ENCODE measurements around the gene GPS1. TPM values are rescaled to one million over a fixed set of nuclear protein-coding genes. Genes with fewer than 3 reads are reported as not detected.

The GPS1 gene
- total RNA-seq, 1 donor from 2014 or later = 105 TPM

DNA sequence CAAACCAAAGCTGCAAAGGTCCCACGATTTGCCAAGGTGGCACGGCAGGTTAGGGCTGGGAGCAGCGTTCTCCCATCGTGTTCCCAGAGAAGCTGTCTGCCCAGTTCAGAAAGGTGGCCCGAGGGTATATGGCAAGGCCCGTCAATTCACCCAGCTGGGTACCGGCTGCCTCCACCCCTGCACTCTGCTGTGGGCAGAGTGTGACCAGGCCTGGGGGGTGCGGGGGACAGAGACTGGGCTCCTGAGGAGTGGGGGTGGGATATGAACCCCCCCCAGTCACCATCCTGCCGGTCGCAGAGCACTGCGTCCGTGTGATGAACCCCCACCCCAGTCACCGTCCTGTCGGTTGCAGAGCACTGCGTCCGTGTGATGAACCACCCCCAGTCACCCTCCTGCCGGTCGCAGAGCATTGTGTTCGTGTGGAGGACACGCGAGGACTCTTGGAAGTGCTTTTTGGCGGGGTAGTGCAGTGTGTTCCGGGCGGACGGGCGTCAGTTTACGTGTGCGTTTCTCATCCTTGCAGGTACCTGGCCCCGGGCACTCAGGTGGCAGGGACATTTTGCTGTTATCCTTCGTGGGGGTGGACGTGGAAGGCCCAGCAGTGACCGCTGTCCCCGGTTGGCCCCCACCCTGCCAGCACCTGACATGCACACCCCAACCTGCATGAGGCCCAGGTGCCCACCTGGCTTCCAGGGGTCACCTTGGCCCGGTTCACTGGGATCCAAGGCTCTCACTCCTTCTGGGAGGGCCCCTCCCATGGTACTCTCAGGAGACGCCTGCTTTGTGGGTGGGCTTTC, 49.0 kb downstream of the GPS1 start:
- TF ChIP-seq, protein P1, sequence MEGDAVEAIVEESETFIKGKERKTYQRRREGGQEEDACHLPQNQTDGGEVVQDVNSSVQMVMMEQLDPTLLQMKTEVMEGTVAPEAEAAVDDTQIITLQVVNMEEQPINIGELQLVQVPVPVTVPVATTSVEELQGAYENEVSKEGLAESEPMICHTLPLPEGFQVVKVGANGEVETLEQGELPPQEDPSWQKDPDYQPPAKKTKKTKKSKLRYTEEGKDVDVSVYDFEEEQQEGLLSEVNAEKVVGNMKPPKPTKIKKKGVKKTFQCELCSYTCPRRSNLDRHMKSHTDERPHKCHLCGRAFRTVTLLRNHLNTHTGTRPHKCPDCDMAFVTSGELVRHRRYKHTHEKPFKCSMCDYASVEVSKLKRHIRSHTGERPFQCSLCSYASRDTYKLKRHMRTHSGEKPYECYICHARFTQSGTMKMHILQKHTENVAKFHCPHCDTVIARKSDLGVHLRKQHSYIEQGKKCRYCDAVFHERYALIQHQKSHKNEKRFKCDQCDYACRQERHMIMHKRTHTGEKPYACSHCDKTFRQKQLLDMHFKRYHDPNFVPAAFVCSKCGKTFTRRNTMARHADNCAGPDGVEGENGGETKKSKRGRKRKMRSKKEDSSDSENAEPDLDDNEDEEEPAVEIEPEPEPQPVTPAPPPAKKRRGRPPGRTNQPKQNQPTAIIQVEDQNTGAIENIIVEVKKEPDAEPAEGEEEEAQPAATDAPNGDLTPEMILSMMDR (IDR thresholded peaks at IDR 0.05; ENCODE audit: unreplicated experiment) = no peak
- H3K36me3 Mint-ChIP-seq = no peaks in the 10 kb centered on the region
- no peaks in the 10 kb centered on the region for H3K9me3 Mint-ChIP-seq
- no peak for DNase-seq (ENCODE audit: low spot score in 2 of 2, unreplicated experiment in 2 of 2)
- H3K27ac Mint-ChIP-seq = peak overlapping the region; percentile 78
- H3K27me3 Mint-ChIP-seq (ENCODE audit: low read depth) = no peaks in the 10 kb centered on the region
- H3K4me3 Mint-ChIP-seq = peak overlapping the region; percentile 22
- H3K4me1 Mint-ChIP-seq = peaks cover 40% of the 10 kb centered on the region

DNA sequence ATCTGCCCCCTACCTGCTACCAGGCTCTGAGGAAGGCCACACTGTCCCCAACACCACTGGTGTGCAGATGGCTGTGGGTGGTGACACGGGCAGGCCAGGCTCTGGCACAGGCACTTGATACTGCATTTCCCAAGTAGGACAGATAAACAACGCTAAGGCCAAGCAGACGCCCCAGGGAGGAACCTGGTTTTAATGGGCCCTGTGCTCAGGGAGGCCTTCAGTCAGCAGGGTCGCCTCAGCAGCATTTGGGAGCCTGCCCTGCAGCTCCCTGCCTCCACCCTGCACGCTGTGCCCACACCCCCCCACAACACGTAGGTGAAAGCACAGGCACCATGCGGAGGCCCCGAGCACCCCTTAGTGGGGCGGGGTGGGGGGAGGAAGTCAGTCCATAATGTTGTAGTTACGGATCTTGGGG, 49.6 kb downstream of the GPS1 start:
- peak overlapping the region; percentile 22 for H3K4me3 Mint-ChIP-seq
- H3K4me1 Mint-ChIP-seq = peaks cover 39% of the 10 kb centered on the region
- no peaks in the 10 kb centered on the region for H3K27me3 Mint-ChIP-seq (ENCODE audit: low read depth)
- no peak for DNase-seq (ENCODE audit: low spot score in 2 of 2, unreplicated experiment in 2 of 2)
- H3K36me3 Mint-ChIP-seq = no peaks in the 10 kb centered on the region
- TF ChIP-seq, protein P1 (IDR thresholded peaks at IDR 0.05; ENCODE audit: unreplicated experiment) = no peak
- peak overlapping the region; percentile 78 for H3K27ac Mint-ChIP-seq
- no peaks in the 10 kb centered on the region for H3K9me3 Mint-ChIP-seq

GRCh38 chr17:82101767-82102679, 50.3 kb downstream of the GPS1 start:
- peak overlapping the region; percentile 9 for H3K27ac Mint-ChIP-seq
- H3K9me3 Mint-ChIP-seq = no peaks in the 10 kb centered on the region
- TF ChIP-seq, protein P1 (IDR thresholded peaks at IDR 0.05; ENCODE audit: unreplicated experiment) = no peak

DNA sequence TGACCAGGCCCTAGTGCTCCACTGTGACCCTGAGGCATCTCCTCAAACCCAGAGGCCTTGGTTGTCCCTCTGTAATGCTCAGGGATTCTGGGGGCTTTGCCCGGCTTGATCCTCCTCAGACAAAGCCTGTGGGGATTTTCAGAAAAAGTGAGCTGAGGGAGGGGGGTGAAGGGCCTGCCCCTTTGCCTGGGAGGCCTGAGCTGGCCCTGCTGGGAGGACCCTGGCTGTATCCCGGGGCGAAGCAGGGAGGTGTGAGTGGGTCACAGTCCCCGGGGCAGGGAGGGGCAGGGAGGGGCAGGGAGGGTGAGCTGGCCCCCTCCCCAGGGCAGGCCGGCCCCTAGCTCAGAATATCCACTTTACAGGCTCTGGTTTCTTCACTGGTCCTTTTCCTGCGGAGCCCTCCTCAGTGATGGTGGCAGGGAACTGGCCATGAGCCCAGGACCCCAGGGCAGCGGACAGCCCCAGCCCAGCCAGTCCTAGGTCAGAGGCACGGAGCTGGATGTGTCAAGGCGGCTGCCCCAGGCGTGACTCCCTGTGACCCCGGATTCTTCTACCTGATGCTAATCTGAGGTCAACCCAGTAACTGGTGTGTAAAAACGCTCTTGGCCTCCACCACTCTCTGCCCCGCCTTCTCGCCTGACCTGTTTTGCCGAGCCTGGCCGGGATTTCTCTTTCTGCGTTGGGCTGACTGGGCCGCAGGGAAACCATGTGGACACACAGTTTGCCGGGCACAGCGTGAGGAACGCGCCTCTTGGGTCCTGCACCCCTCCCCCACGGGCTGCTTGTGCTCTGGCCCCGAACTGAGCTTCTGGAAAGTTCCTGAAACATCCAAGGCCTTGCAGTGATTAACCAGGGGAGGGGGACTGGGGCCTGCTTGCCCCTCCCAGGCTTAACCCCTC, 52.1 kb downstream of the GPS1 start:
- peak overlapping the region; percentile 91 for H3K27ac Mint-ChIP-seq
- peaks cover 4% of the 10 kb centered on the region for H3K36me3 Mint-ChIP-seq
- no peaks in the 10 kb centered on the region for H3K27me3 Mint-ChIP-seq (ENCODE audit: low read depth)
- H3K4me3 Mint-ChIP-seq = peak overlapping the region; percentile 20
- no peak for DNase-seq (ENCODE audit: low spot score in 2 of 2, unreplicated experiment in 2 of 2)
- H3K4me1 Mint-ChIP-seq = peaks cover 47% of the 10 kb centered on the region
- TF ChIP-seq, protein P1 (IDR thresholded peaks at IDR 0.05; ENCODE audit: unreplicated experiment) = no peak
- no peaks in the 10 kb centered on the region for H3K9me3 Mint-ChIP-seq

More at GRCh38 chr17:82101767-82102679, 50.3 kb downstream of the GPS1 start:
- H3K27me3 Mint-ChIP-seq (ENCODE audit: low read depth) = no peaks in the 10 kb centered on the region
- DNase-seq (ENCODE audit: low spot score in 2 of 2, unreplicated experiment in 2 of 2) = no peak
- peaks cover 44% of the 10 kb centered on the region for H3K4me1 Mint-ChIP-seq
- no peak overlapping the region for H3K4me3 Mint-ChIP-seq
- no peaks in the 10 kb centered on the region for H3K36me3 Mint-ChIP-seq

- Mint-ChIP-seq H3K4me3 (no peak overlapping the region), H3K36me3 (peaks cover 4% of the 10 kb centered on the region), H3K27ac (peak overlapping the region; percentile 78), H3K4me1 (peaks cover 40% of the 10 kb centered on the region), H3K27me3 (ENCODE audit: low read depth) (no peaks in the 10 kb centered on the region), H3K9me3 (no peaks in the 10 kb centered on the region)
- TF ChIP-seq, protein P1 (IDR thresholded peaks at IDR 0.05; ENCODE audit: unreplicated experiment) = no peak
- no peak for DNase-seq (ENCODE audit: low spot score in 2 of 2, unreplicated experiment in 2 of 2)
These were observed 53.2 kb downstream of the GPS1 start for GRCh38 chr17:82104797-82105416.
